Ishikawa (cell line): ENCODE data around the gene FBRSL1.

Experiments
- CEBPB ChIP-seq: IDR thresholded peaks from 2 replicates; pipeline ENCODE4 v1.6.1; 2012
- EGR1 ChIP-seq: IDR thresholded peaks from 2 replicates; pipeline ENCODE4 v1.6.1; 2012
- EP300 ChIP-seq: IDR thresholded peaks from 2 replicates; pipeline ENCODE4 v1.6.1; 2012; ENCODE audit warnings: borderline replicate concordance
- FOXM1 ChIP-seq: IDR thresholded peaks from 2 replicates; pipeline ENCODE4 v1.6.1; 2012; ENCODE audit warnings: low read depth, borderline replicate concordance
- MAX ChIP-seq: IDR thresholded peaks from 2 replicates; pipeline ENCODE4 v1.6.1; 2012
- RAD21 ChIP-seq: IDR thresholded peaks from 2 replicates; pipeline ENCODE4 v1.6.1; 2012; ENCODE audit warnings: low read depth
- REST ChIP-seq: IDR thresholded peaks from 2 replicates; pipeline ENCODE4 v1.6.1; 2012; ENCODE audit warnings: low read depth, mild to moderate bottlenecking
- TAF1 ChIP-seq: IDR thresholded peaks from 2 replicates; pipeline ENCODE4 v1.6.1; 2012; ENCODE audit warnings: low read depth, mild to moderate bottlenecking
- TCF12 ChIP-seq: IDR thresholded peaks from 2 replicates; pipeline ENCODE4 v1.6.1; 2012; ENCODE audit warnings: low read depth
- TEAD4 ChIP-seq: IDR thresholded peaks from 2 replicates; pipeline ENCODE4 v1.6.1; 2012
- USF1 ChIP-seq: IDR thresholded peaks from 2 replicates; pipeline ENCODE4 v1.6.1; 2012
- YY1 ChIP-seq: IDR thresholded peaks from 2 replicates; pipeline ENCODE4 v1.6.1; 2012; ENCODE audit warnings: low read depth
- ZBTB7A ChIP-seq: IDR thresholded peaks from 2 replicates; pipeline ENCODE4 v1.6.1; 2012; ENCODE audit warnings: low read depth

- TF ChIP-seq FOXM1, result no peak
- no peak for TF ChIP-seq REST
- TF ChIP-seq USF1, result no peak
- no peak for TF ChIP-seq EGR1
- TF ChIP-seq MAX, result no peak
- TF ChIP-seq EP300, result no peak
- TF ChIP-seq TCF12, result no peak
- TF ChIP-seq TAF1, result no peak
- no peak for TF ChIP-seq CEBPB
- TF ChIP-seq ZBTB7A, result no peak
- no peak for TF ChIP-seq RAD21
- TF ChIP-seq YY1, result no peak
- no peak for TF ChIP-seq TEAD4
Observed at GRCh38 chr12:132512197-132513069, 22.5 kb downstream of the FBRSL1 start.
